Left ventricle myocardium superior (tissue), 1 donor: ENCODE measurements around the gene CTNND1. TPM values are rescaled to one million over a fixed set of nuclear protein-coding genes. Genes with fewer than 3 reads are reported as not detected.

Experiments used
- ATAC-seq: fragments of 200-7000 bp; cut with Tn5 transposase; one replicate; pipeline ENCODE4 v1.9.1; 2020; ENCODE audit warnings: mild to moderate bottlenecking, moderate library complexity
- DNase-seq: peaks from one replicate; pipeline ENCODE4 v3.0.0-alpha.2; 2020
- intact Hi-C: fragments of 100-400 bp; cut with micrococcal nuclease; formaldehyde crosslinking; loops from one replicate; pipeline ENCODE4 v1.11.0; 2022
- total RNA-seq: library from RNA; stranded (reverse); fragmentation: NEBNext Ultra II Directional; extraction: Animal tissue kit (Norgen Biotek cat#: 25700); gene quantifications from one replicate; pipeline ENCODE4 v1.2.1, GENCODE V29; 2021
- donor health status: DM: no; HTN: yes; CAD: no; lungs with severe emphysema.

Gene CTNND1
- total RNA-seq, 1 donor from 2014 or later = 66.6 TPM

DNA sequence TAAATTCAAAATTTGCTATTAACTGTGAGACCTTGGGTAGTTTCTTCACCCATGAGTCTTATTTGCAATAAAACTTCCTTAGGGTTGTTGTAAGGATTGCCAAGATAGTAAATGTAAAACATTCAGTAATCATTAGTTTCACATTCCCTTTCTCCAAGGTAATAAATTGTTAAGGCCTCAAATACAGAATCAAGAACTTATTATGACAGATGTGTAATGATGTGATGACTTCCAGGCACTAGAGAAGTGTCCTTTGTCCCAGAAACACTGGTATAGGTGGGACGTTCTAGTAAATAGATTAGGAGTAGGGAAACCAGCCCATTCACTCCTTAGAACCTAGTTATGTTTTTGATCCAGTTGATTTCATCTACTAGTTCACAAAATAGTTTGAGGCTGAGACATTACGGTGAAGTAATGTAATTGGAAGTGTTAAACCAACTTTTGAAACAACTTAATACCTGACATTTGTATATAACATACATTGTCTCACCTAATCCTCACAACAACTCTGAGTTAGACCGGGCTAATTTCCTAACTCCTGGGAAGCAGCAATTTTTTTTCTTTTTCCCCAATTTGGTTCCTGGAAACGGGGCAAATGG lies 25.5 kb downstream of the CTNND1 start:
- intact Hi-C loops = no loop called here
- ATAC-seq = no peak
- DNase-seq = no peak

GRCh38 chr11:57787920-57788702 lies 26.5 kb downstream of the CTNND1 start:
- intact Hi-C loops = no loop called here
- DNase-seq = no peak
- ATAC-seq = peak; percentile 18

DNA sequence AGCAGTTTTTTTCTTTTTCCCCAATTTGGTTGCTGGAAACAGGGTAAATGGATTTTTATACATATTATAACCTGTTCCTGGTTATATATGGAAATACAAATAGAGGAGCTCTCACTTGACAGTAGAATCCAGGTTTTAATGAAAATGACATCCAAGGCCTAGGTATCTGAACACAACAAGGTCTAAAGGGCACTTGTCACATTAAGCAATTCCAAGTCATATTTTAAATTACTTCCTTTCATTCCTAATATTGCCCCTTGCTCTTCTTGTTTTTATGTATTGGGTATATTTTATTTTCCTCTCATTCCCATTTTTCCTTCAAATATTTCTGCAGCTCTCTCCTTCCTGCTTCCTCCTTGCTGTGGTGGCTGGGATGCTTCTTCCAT lies 27.1 kb downstream of the CTNND1 start:
- no peak for DNase-seq
- intact Hi-C loops = no loop called here

DNA sequence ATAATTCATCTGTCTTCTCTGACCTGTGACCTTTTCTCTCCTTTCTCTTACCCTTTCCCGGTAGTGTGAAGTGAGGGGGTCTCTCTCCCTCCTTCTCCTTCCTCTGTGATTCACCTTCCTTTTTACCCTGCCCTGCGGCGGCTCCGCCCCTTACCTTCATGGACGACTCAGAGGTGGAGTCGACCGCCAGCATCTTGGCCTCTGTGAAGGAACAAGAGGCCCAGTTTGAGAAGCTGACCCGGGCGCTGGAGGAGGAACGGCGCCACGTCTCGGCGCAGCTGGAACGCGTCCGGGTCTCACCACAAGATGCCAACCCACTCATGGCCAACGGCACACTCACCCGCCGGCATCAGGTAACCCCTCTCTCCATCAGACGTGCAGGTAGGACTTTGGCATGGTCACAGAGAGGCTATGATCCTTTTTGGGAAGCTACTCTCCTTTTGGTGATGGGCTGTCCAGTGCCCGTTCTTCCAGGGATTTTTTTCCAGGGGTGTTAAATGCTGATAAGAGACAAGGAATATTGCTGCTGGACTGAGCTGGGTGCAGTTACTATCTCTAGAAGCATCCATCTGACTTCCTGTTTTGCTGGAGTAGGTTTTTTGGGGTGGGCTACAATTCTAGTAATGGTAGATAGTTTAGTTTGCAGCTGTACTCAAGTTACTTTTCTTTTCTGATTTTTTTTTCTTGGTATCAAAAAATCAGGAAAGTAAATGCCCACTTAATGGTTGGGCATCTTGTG lies 29.9 kb downstream of the CTNND1 start:
- no peak for DNase-seq
- intact Hi-C loops = no loop called here
- ATAC-seq = no peak

More for the DNA sequence above, 27.1 kb downstream of the CTNND1 start:
- no peak for ATAC-seq

DNA sequence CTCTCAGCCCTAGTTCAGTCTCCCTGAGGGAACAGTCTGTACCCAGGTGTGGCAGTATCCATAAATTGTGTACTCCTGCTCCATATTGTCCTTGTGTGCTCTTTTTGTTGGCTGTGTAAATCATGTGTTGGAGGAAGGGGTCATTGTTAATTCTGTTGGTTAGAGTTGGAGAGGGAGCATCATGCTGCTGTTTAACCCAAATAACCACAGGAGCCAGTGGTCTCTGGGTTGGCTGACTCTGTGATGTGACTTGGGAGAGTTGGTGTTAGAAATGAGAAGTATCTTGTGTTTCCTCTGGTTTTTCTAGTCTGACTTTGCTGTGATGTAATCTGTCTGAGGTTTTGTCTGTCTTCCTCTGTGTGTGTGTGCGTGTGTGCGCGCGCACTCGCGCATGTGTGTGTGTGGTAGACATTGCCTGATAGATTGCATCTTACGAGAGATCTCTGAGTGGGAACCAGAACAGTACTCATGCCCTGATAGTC lies 30.5 kb downstream of the CTNND1 start:
- intact Hi-C loops = no loop called here
- peak; percentile 65 for ATAC-seq
- peak; percentile 87 for DNase-seq

DNA sequence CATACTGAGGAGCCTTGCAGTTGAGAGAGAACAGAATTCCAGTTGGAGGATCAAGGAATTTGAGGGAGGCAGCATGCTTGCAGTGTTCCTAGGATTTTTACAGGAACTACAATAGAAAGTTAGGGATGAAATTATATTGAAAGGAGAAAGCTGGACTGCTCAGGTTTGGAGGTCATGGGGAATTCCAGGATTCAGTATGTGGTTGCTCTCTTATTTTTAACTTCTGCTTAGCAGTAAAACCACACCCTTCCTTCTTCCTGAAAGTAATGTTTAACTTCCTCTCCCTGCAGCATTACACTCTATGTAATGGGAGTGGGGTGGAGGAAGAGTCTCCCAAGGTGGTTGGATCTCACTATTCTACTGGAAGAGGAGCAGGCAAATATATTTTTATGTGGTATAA lies 31.3 kb downstream of the CTNND1 start:
- DNase-seq (no peak), ATAC-seq (peak; percentile 79)
- intact Hi-C loops = no loop called here

DNA sequence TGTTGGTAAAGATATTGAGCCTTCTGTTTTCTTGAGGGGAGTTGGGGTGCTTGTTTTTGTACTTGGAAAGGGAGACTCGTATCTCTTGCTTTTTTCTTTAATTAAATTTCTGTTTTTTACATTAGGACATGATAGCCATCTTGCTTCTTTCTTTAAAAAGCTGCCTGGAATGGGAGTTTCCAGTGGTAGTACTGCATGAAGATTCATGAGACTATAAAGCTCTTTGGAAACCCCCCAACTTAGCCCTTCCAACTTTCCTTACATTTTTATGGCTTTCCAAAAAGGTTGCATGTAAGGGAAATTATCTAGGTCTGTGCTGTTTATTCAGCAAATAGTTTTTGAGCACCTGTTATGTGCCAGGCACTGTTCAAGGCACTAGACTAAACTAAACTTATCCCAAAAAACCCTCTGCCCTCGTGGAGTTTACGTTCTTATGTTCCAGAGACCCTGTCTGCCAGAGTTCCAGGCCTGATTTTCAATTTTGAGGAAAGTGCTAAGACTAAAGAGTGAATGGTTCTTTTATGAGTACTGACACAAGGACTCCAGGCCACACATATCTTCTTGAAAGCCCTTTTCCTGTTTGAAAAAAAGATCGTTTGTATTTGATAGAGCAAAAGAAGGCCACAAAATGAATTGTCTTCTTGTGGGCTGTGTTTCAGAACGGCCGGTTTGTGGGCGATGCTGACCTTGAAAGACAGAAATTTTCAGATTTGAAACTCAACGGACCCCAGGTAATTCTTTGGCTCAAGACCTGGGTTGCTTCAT lies 31.9 kb downstream of the CTNND1 start:
- intact Hi-C loops = no loop called here
- no peak for ATAC-seq
- DNase-seq = no peak

DNA sequence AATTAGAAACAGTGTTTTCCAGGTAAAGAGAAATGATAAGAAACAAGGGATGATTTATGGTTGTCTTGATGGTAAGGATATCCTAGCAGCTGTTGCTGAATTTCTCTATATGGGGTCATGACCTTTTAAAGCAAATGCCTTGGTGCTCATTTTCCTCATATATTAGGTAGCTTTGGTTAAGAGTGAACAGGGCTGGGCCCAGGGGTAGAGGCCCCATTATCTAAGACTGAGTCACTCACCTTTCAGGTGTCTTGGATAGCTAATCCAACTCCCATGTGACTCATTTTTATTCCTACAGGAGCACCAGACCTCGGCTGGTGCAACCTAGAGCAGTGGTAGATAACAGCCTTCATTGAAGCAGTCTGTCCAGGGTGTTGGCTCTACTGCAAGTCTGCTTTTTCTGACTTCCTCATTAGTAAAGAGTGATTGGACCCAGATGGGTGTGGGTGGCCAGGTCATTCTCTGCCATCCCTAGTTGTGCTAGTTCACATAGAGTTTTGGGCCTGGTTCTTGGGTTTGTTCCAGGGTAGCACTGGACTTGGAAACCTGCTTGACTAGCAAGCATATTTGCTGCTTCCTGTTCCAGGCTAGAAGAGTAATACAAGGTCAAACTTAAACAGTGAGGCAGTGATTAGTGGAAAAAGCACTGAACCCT lies 37.4 kb downstream of the CTNND1 start:
- intact Hi-C loops = loop anchor here (5.0 kb wide), 1 partner anchor 37 kb away; the partner anchor contains the start of gene CTNND1
- ATAC-seq = peak; percentile 79
- no peak for DNase-seq

DNA sequence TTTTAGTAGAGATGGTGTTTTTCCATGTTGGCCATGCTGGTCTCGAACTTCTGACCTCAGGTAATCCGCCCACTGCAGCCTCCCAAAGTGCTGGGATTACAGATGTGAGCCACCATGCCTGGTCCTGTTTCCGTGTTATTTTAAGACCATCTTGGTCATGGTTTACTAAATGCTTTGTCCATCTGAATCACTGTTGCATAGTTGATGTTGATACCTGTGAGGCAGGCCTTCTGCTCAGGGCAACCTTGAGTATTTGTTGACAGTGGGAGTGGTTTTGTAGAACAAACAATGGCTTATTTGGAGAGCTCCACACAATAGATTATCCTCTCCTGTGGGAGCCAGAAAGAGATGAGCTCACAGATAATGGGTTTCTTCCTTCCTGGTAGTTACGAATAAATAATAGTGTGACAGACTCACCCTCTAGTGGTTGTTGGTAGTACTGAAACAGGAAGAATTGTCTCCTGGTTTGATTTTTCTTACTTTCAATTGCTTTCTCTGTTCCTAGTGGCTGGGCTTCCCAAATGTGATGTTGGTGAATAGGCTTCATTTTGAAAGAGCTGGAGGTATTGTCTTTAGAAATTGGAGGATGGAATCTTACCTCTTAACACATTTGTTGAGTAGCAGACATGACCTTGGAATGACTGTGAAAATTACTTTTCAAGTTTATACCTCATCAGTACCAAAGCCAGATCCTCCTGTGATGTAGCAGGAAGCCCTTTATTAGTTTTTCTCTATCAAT lies 39.0 kb downstream of the CTNND1 start:
- ATAC-seq = peak; percentile 64
- intact Hi-C loops = no loop called here

DNA sequence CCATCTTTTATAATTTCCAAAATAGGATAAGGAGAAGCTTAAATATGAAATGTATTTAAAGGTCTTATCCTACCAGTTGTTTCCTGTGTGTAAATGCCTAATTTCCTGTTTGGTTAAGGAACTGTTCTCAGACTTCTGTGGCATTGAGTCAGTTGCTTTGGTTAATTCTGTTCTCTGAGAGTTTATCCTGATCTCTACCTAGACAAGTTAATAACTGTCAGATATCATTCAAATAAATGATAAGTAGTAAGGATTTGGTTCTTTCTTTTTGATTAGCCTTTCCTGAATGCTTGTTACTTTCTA lies 39.5 kb downstream of the CTNND1 start:
- no peak for DNase-seq
- intact Hi-C loops = no loop called here

More for the DNA sequence above, 39.0 kb downstream of the CTNND1 start:
- no peak for DNase-seq

GRCh38 chr11:57802411-57802810 lies 40.8 kb downstream of the CTNND1 start:
- intact Hi-C loops = no loop called here
- ATAC-seq = no peak
- no peak for DNase-seq

More for the DNA sequence above, 39.5 kb downstream of the CTNND1 start:
- ATAC-seq = no peak

DNA sequence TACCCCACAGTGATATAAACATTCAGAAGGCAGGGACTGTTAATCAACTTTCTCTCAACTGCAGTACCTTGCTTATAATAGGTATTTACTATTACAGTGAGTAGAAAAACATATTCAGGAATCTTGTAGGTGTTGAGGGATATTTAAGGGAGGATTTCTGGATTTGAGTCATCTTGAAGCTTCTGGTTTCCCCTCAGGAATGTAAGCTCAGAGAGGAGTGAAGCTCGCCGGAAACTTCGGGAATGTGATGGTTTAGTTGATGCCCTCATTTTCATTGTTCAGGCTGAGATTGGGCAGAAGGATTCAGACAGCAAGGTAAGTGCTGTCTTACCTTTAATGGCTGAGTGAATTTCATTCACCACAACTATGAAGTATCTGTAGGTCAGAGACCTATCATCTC lies 42.9 kb downstream of the CTNND1 start:
- intact Hi-C loops = no loop called here
- DNase-seq (no peak), ATAC-seq (no peak)

DNA sequence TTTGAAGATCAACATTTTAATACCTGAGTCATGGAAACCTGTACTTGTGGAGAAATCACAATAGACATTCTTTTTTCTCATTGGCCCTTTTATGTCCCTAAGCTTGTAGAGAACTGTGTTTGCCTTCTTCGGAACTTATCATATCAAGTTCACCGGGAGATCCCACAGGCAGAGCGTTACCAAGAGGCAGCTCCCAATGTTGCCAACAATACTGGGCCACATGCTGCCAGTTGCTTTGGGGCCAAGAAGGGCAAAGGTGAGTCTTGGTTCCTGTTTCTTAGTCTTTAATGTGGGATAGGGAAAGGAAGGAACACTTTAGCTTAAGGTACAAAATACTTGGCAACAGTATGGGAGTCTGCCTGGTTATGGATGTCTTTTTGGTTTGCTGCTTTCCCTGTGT lies 44.2 kb downstream of the CTNND1 start:
- ATAC-seq = peak; percentile 74
- no peak for DNase-seq
- intact Hi-C loops = no loop called here

DNA sequence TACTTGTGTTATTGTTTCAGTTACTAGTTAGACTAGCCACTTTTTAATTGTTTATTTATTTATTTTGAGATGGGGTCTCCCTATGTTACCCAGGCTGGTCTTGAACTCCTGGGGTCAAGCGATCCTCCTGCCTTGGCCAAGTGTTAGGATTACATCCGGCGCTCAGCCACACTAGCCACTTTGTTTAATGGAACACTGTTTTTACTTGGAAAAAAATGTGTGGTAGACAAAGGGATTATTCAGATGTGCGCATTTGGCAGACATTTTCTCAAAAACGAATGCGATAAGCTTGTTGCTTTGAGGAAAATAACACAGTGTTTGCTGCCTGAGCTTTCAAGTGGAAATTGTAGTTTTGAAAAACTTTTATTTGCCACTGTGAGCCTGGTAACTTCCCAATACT lies 51.0 kb downstream of the CTNND1 start:
- intact Hi-C loops = no loop called here
- ATAC-seq = no peak
- DNase-seq = no peak

GRCh38 chr11:57815476-57815875 lies 53.9 kb downstream of the CTNND1 start:
- ATAC-seq = no peak
- intact Hi-C loops = no loop called here
- no peak for DNase-seq

GRCh38 chr11:57815877-57816276 lies 54.3 kb downstream of the CTNND1 start:
- intact Hi-C loops = no loop called here
- ATAC-seq (no peak), DNase-seq (no peak)

DNA sequence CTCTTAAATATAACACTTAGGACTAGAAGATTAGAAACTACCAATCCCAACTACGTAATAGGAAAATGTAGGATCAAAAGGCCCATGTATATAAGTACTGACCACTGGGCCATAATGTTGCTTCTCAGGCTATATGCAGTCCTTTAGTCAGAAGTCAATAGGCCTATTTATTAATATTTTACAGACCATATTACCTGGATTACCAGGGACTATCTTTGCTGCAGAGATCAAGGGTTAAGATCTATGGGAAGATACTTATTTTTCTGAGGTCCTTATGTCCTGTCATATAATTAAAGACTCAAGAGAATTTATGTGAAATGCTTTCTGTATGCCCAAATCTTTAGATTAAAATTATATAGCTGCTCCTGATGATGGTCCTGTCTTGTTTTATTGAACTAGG lies 57.2 kb downstream of the CTNND1 start:
- DNase-seq (no peak), ATAC-seq (no peak)
- intact Hi-C loops = no loop called here

- DNase-seq = no peak
- intact Hi-C loops = no loop called here
- ATAC-seq = peak; percentile 22
Observed at GRCh38 chr11:57819252-57819979, 57.8 kb downstream of the CTNND1 start.
